GM15510 (cell line): ENCODE measurements around the gene NAGA.

ENCODE experiments used
- POLR2A ChIP-seq: IDR thresholded peaks from 3 replicates; pipeline ENCODE4 v1.6.1; 2011; ENCODE audit warnings: borderline replicate concordance; ENCODE audit not compliant: insufficient read length; ENCODE audit errors: extremely low read depth

NAGA gene

GRCh38 chr22:42018224-42018623 lies 52.4 kb downstream of the NAGA start:
- TF ChIP-seq POLR2A = no peak

GRCh38 chr22:42016111-42016510 lies 54.5 kb downstream of the NAGA start:
- no peak for TF ChIP-seq POLR2A

- no peak for TF ChIP-seq POLR2A
These were observed 57.2 kb downstream of the NAGA start for GRCh38 chr22:42013385-42013784.

- no peak for TF ChIP-seq POLR2A
These were observed 59.8 kb downstream of the NAGA start for GRCh38 chr22:42010778-42011177.
